GM19099 (cell line): ENCODE measurements around the gene BDNF.

Experiments used
- POLR2A ChIP-seq: IDR thresholded peaks from 3 replicates; pipeline ENCODE4 v1.6.1; 2011; ENCODE audit warnings: low read depth; ENCODE audit not compliant: insufficient read length; ENCODE audit errors: extremely low read depth

The BDNF gene

GRCh38 chr11:27700351-27701301, at the start of gene BDNF:
TSS of gene BDNF (minus strand) at chr11:27700455. CDS start at chr11:27658564, 41,891 bp downstream.
- no peak for TF ChIP-seq POLR2A

GRCh38 chr11:27740362-27741013, 40.2 kb upstream of the BDNF start:
- TF ChIP-seq POLR2A: no peak

GRCh38 chr11:27735281-27735680, 35.0 kb upstream of the BDNF start:
- TF ChIP-seq POLR2A: no peak

- TF ChIP-seq POLR2A: no peak
Observed at GRCh38 chr11:27726981-27727380, 26.7 kb upstream of the BDNF start.

- TF ChIP-seq POLR2A: no peak
Observed at GRCh38 chr11:27723687-27724086, 23.4 kb upstream of the BDNF start.

GRCh38 chr11:27722953-27723344, 22.7 kb upstream of the BDNF start:
- no peak for TF ChIP-seq POLR2A

- TF ChIP-seq POLR2A: no peak
Observed at GRCh38 chr11:27722117-27722952, 22.1 kb upstream of the BDNF start.

- no peak for TF ChIP-seq POLR2A
Observed at GRCh38 chr11:27721264-27722116, 21.2 kb upstream of the BDNF start.

GRCh38 chr11:27720277-27720830, 20.1 kb upstream of the BDNF start:
- TF ChIP-seq POLR2A: no peak

- no peak for TF ChIP-seq POLR2A
Observed at GRCh38 chr11:27719546-27719925, 19.3 kb upstream of the BDNF start.

- TF ChIP-seq POLR2A: no peak
Observed at GRCh38 chr11:27718863-27719545, 18.7 kb upstream of the BDNF start.

- TF ChIP-seq POLR2A: no peak
Observed at GRCh38 chr11:27718346-27718862, 18.1 kb upstream of the BDNF start.

GRCh38 chr11:27717801-27718229, 17.6 kb upstream of the BDNF start:
- no peak for TF ChIP-seq POLR2A
